Esophagus muscularis mucosa (tissue), 4 donors: ENCODE measurements around the gene PRR35.

Experiments used
- CTCF ChIP-seq, 3 experiments: fragments of 200-600 bp in 2 of 3; fragments of 450-650 bp in 1 of 3; sonication (generic) in 2 of 3; IDR thresholded peaks; one replicate each; pipeline ENCODE4 v1.5.1; 2017 to 2019; ENCODE audit warnings: antibody characterized with exemption in 3 of 3, mild to moderate bottlenecking in 2 of 3, moderate library complexity in 1 of 3
- EP300 ChIP-seq: sonication (generic); formaldehyde crosslinking; IDR thresholded peaks from one replicate; pipeline ENCODE4 v1.6.1; 2017; ENCODE audit warnings: antibody characterized with exemption
- POLR2A ChIP-seq: fragments of 450-650 bp; IDR thresholded peaks from one replicate; pipeline ENCODE4 v1.6.1; 2017; ENCODE audit warnings: antibody characterized with exemption, moderate library complexity, mild to moderate bottlenecking, low read depth

- TF ChIP-seq POLR2A (no peak), CTCF (IDR thresholded peaks at IDR 0.05) (no peak), EP300 (no peak)
Measured at GRCh38 chr16:593807-594206, 33.6 kb downstream of the PRR35 start.
